Left ventricle myocardium inferior (tissue), 1 donor: ENCODE results near the gene KCND2. TPM values are rescaled to one million over a fixed set of nuclear protein-coding genes. Genes with fewer than 3 reads are reported as not detected.

Source experiments
- DNase-seq: peaks from one replicate; pipeline ENCODE4 v3.0.0-alpha.2; 2020
- H3K27ac ChIP-seq: fragments of 200-600 bp; replicated peaks from 2 replicates; pipeline ENCODE4 v1.8.0; 2021
- H3K27me3 ChIP-seq: fragments of 200-600 bp; 2 replicates; pipeline ENCODE4 v1.8.0; 2021; ENCODE audit warnings: low read depth
- H3K36me3 ChIP-seq: fragments of 200-600 bp; 2 replicates; pipeline ENCODE4 v1.8.0; 2021
- H3K4me1 ChIP-seq: fragments of 200-600 bp; 2 replicates; pipeline ENCODE4 v1.8.0; 2021
- H3K4me3 ChIP-seq: fragments of 200-600 bp; 2 replicates; pipeline ENCODE4 v1.8.0; 2021; ENCODE audit warnings: mild to moderate bottlenecking, moderate library complexity
- H3K9me3 ChIP-seq: fragments of 200-600 bp; replicated peaks from 2 replicates; pipeline ENCODE4 v1.8.0; 2021
- intact Hi-C: fragments of 100-400 bp; cut with micrococcal nuclease; formaldehyde crosslinking; loops from one replicate; pipeline ENCODE4 v1.11.0; 2022
- total RNA-seq: library from RNA; stranded (reverse); fragmentation: NEBNext Ultra II Directional; extraction: Animal tissue kit (Norgen Biotek cat#: 25700); gene quantifications from one replicate; pipeline ENCODE4 v1.2.1, GENCODE V29; 2021
- TF ChIP-seq, protein P1 (sequence below): fragments of 200-600 bp; IDR thresholded peaks from 2 replicates; pipeline ENCODE4 v1.8.0; 2021; ENCODE audit warnings: antibody characterized with exemption, mild to moderate bottlenecking, borderline replicate concordance
- donor health status: DM: no; HTN: yes; CAD: no; lungs with severe emphysema.

The KCND2 gene
- total RNA-seq, 1 donor from 2014 or later, result not detected

DNA sequence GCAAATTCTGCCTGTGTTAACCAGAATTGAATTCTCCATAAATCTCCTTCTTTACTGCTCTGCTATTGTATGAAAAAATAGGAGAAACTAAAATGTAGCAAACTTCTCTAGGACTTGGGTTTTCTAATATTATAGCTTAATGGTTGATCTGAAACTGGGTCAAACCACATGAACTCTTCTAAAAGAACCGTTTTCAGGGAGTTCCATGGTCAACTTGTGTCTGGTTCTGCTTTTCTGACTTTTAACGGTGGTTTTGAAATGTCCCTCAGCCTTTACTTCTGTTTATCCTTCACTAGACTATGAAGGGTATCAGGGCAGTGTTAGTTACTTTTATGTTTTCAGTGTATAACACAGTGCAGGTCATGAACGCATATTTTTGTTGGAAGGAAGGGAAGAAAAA lies 342.7 kb downstream of the KCND2 start:
- no peaks in the 10 kb centered on the region for H3K27me3 ChIP-seq
- intact Hi-C loops, result no loop called here
- H3K4me1 ChIP-seq, result no peaks in the 10 kb centered on the region
- no peak overlapping the region for H3K27ac ChIP-seq
- TF ChIP-seq, protein P1, sequence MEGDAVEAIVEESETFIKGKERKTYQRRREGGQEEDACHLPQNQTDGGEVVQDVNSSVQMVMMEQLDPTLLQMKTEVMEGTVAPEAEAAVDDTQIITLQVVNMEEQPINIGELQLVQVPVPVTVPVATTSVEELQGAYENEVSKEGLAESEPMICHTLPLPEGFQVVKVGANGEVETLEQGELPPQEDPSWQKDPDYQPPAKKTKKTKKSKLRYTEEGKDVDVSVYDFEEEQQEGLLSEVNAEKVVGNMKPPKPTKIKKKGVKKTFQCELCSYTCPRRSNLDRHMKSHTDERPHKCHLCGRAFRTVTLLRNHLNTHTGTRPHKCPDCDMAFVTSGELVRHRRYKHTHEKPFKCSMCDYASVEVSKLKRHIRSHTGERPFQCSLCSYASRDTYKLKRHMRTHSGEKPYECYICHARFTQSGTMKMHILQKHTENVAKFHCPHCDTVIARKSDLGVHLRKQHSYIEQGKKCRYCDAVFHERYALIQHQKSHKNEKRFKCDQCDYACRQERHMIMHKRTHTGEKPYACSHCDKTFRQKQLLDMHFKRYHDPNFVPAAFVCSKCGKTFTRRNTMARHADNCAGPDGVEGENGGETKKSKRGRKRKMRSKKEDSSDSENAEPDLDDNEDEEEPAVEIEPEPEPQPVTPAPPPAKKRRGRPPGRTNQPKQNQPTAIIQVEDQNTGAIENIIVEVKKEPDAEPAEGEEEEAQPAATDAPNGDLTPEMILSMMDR, result no peak
- no peaks in the 10 kb centered on the region for H3K36me3 ChIP-seq
- H3K9me3 ChIP-seq, result no peaks in the 10 kb centered on the region
- no peak for DNase-seq
- H3K4me3 ChIP-seq, result no peak overlapping the region

DNA sequence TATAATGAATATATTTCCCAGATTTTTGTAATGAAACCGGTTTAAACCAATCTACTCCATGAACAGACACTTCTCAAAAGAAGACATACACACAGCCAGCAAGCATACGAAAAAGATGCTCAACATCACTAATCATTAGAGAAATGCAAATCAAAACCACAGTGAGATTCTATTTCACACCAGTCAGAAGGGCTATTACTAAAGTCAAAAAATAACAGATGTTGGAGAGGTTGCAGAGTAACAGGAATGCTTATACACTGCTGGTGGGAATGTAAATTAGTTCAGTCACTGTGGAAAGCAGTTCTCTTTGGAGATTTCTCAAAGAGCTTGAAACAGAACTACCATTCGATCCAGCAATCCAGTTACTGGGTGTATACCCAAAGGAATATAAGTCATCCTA lies 344.3 kb downstream of the KCND2 start:
- TF ChIP-seq, protein P1, result no peak
- intact Hi-C loops, result no loop called here
- Histone ChIP-seq H3K27me3 (no peaks in the 10 kb centered on the region), H3K27ac (no peak overlapping the region), H3K4me1 (no peaks in the 10 kb centered on the region), H3K9me3 (no peaks in the 10 kb centered on the region), H3K36me3 (no peaks in the 10 kb centered on the region), H3K4me3 (no peak overlapping the region)
- DNase-seq, result no peak

DNA sequence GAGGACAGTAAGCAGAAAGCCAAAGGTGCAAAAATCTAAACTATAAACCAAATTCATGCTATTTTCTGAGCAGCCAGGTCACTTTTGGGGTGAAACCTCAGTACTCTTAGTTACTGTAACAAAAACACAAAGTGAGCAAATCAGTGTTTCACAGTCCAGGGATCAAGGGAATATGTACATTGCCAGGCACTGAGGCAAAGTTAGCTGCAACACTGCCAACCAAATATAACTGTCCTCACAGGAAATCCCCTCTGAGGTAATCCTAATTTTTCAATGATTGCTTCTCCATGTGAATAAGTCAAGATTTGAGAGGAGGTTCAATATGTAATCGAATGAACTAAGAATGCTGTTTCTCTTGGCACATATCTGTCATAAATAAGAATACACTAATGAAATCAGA lies 355.3 kb downstream of the KCND2 start:
- TF ChIP-seq, protein P1, result no peak
- H3K4me3 ChIP-seq, result no peak overlapping the region

DNA sequence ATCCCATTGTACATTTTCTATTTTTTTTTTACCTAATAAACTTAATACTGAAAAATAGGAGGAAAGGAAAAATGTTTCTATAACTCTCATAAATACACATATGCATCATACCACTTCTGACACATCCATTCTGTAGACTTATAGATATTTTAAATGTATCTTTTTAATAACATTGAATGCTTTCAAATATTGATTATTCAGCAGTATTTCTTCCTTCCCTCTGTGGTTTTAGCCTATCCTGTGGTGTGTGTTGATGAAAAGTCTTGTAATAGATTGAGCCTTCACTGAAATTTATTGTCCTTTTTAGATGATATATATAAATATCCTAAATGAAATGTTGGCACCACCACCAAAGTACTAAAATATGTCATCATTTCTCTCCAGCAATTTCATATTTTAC lies 366.9 kb downstream of the KCND2 start:
- H3K4me3 ChIP-seq, result no peak overlapping the region
- H3K9me3 ChIP-seq, result no peaks in the 10 kb centered on the region
- TF ChIP-seq, protein P1, result no peak
- no peak overlapping the region for H3K27ac ChIP-seq
- H3K27me3 ChIP-seq, result no peaks in the 10 kb centered on the region
- intact Hi-C loops, result no loop called here
- no peak for DNase-seq
- H3K36me3 ChIP-seq, result no peaks in the 10 kb centered on the region
- H3K4me1 ChIP-seq, result no peaks in the 10 kb centered on the region

More for the DNA sequence above, 355.3 kb downstream of the KCND2 start:
- no peak overlapping the region for H3K27ac ChIP-seq
- H3K4me1 ChIP-seq, result no peaks in the 10 kb centered on the region
- DNase-seq, result no peak
- no peaks in the 10 kb centered on the region for H3K27me3 ChIP-seq
- H3K36me3 ChIP-seq, result no peaks in the 10 kb centered on the region
- H3K9me3 ChIP-seq, result no peaks in the 10 kb centered on the region
- intact Hi-C loops, result no loop called here

DNA sequence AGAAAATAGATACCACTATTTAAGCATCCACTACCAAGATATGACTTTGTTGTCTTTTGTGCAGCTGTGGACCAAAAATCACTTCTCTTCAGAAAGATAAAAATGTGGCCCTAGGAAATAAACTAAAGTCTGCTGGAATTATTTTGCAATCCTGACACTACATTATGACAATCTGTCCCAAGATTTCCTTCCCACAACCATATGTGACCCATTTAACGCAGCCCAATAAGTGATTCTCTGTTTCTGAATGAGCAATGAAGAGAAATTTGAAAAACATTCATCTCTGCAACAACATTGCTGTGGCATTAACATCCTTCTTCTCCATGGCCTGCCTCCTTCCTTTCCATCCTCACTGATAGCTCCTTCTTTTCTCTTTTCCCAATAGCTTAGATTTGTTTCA lies 373.0 kb downstream of the KCND2 start:
- Histone ChIP-seq H3K4me1 (no peaks in the 10 kb centered on the region), H3K27me3 (no peaks in the 10 kb centered on the region), H3K9me3 (peaks cover 2% of the 10 kb centered on the region), H3K27ac (no peak overlapping the region), H3K4me3 (no peak overlapping the region), H3K36me3 (no peaks in the 10 kb centered on the region)
- DNase-seq, result no peak
- intact Hi-C loops, result no loop called here
- TF ChIP-seq, protein P1, result no peak

DNA sequence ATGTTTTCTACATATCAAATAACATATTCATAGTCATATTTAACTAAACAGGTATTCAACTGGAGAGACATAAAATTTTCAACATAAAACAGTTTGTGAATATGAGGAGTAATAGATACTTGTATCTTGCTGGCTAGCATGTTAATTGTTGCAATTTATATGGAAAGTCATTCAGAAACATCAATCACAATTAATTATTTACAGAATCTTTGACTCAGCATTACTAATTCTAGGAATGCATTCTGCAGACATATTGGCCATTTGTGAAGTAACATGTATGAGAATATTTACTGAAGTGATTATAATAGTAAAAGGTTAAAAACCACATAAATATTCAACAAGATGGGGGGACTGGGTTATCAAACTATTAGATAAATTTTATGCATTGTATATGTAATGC lies 381.3 kb downstream of the KCND2 start:
- TF ChIP-seq, protein P1, result no peak
- no peaks in the 10 kb centered on the region for H3K4me1 ChIP-seq
- H3K27ac ChIP-seq, result no peak overlapping the region
- no peak for DNase-seq
- intact Hi-C loops, result no loop called here
- no peaks in the 10 kb centered on the region for H3K36me3 ChIP-seq
- H3K4me3 ChIP-seq, result no peak overlapping the region
- peaks cover 8% of the 10 kb centered on the region for H3K9me3 ChIP-seq
- H3K27me3 ChIP-seq, result no peaks in the 10 kb centered on the region
